ENCODE results near the gene BMPER.

Gene BMPER

DNA sequence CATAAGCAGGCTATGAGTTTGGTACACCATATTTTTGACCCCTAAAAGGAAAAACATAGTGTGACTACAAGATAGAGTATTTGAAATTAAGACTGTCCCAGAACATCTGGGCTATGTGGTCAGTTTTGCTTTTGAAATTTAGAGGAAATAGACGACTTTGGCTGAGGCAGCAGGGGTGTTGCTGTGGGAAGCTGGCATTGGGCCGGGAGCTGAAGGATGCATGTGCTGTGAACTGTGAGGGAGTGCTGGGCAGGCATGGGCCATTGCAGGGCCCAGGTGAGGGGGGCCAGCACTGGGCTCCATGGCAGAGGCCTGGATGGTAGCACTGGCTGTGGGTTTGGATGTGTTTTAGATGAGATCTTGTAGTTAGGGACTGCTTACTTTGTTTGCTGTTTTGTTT, 168.3 kb downstream of the BMPER start:
- TF ChIP-seq, protein P1, sequence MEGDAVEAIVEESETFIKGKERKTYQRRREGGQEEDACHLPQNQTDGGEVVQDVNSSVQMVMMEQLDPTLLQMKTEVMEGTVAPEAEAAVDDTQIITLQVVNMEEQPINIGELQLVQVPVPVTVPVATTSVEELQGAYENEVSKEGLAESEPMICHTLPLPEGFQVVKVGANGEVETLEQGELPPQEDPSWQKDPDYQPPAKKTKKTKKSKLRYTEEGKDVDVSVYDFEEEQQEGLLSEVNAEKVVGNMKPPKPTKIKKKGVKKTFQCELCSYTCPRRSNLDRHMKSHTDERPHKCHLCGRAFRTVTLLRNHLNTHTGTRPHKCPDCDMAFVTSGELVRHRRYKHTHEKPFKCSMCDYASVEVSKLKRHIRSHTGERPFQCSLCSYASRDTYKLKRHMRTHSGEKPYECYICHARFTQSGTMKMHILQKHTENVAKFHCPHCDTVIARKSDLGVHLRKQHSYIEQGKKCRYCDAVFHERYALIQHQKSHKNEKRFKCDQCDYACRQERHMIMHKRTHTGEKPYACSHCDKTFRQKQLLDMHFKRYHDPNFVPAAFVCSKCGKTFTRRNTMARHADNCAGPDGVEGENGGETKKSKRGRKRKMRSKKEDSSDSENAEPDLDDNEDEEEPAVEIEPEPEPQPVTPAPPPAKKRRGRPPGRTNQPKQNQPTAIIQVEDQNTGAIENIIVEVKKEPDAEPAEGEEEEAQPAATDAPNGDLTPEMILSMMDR (IDR thresholded peaks at IDR 0.05; ENCODE audit: low read depth, low read length, missing control alignments) = no peak
- in situ Hi-C loops (cut with HindIII; ENCODE audit: low sequenced_read_pairs) = no loop called here
- no peak for DNase-seq (ENCODE audit: low read depth)
- no peak overlapping the region for H3K4me3 ChIP-seq (ENCODE audit: low read depth, low read length)

GRCh38 chr7:34074421-34074820, 169.1 kb downstream of the BMPER start:
- DNase-seq (ENCODE audit: low read depth) = no peak
- no peak overlapping the region for H3K4me3 ChIP-seq (ENCODE audit: low read depth, low read length)
- in situ Hi-C loops (cut with HindIII; ENCODE audit: low sequenced_read_pairs) = no loop called here
- TF ChIP-seq, protein P1 (IDR thresholded peaks at IDR 0.05; ENCODE audit: low read depth, low read length, missing control alignments) = no peak

GRCh38 chr7:34075523-34076370, 170.4 kb downstream of the BMPER start:
- TF ChIP-seq, protein P1 (IDR thresholded peaks at IDR 0.05; ENCODE audit: low read depth, low read length, missing control alignments) = no peak
- no peak overlapping the region for H3K4me3 ChIP-seq (ENCODE audit: low read depth, low read length)
- DNase-seq (ENCODE audit: low read depth) = no peak
- in situ Hi-C loops (cut with HindIII; ENCODE audit: low sequenced_read_pairs) = no loop called here

DNA sequence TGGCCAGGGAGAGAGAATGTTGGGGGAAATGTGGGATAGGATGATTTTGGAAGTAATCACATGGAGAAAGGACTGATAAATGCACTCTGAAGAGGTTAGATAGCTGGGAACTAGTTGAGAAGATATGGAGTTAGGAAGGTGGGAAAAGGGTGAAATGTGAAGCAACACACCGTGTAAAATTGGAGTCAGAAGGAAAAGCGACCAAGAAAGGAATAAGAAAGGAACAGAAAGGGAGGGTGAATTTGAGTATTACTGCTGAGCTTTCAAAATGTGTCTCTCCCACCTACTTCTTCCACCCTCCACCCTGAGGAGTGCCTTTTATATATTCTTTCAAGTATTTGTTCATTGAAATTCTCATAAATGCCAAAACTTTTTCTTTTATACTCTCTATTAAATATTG, 171.8 kb downstream of the BMPER start:
- H3K4me3 ChIP-seq (ENCODE audit: low read depth, low read length) = no peak overlapping the region
- in situ Hi-C loops (cut with HindIII; ENCODE audit: low sequenced_read_pairs) = no loop called here
- TF ChIP-seq, protein P1 (IDR thresholded peaks at IDR 0.05; ENCODE audit: low read depth, low read length, missing control alignments) = no peak
- DNase-seq (ENCODE audit: low read depth) = no peak

- no peak overlapping the region for H3K4me3 ChIP-seq (ENCODE audit: low read depth, low read length)
- in situ Hi-C loops (cut with HindIII; ENCODE audit: low sequenced_read_pairs) = no loop called here
- TF ChIP-seq, protein P1 (IDR thresholded peaks at IDR 0.05; ENCODE audit: low read depth, low read length, missing control alignments) = no peak
- DNase-seq (ENCODE audit: low read depth) = no peak
These were observed 173.5 kb downstream of the BMPER start for GRCh38 chr7:34078864-34079263.

- no peak overlapping the region for H3K4me3 ChIP-seq (ENCODE audit: low read depth, low read length)
- DNase-seq (ENCODE audit: low read depth) = no peak
- in situ Hi-C loops (cut with HindIII; ENCODE audit: low sequenced_read_pairs) = no loop called here
- TF ChIP-seq, protein P1 (IDR thresholded peaks at IDR 0.05; ENCODE audit: low read depth, low read length, missing control alignments) = no peak
These were observed 175.2 kb downstream of the BMPER start for GRCh38 chr7:34080513-34080912.

All from astrocyte of the cerebellum (primary cell).